Caco-2 (cell line): ENCODE results near the gene PRR20A. TPM values are rescaled to one million over a fixed set of nuclear protein-coding genes. Genes with fewer than 3 reads are reported as not detected.

ENCODE experiments used
- BruUV-seq: library from RNA; stranded (reverse); fragments of 400-500 nt; replicated peaks from 2 replicates; lab custom pipeline; 2021; lab: Mats Ljungman, UMichigan
- CTCF ChIA-PET: fragments of 300-600 bp; sonication (Branson Sonifier 250); formaldehyde crosslinking; loops from one replicate; lab custom pipeline; 2022; ENCODE audit warnings: antibody characterized with exemption; lab: Charles Lee
- POLR2A ChIA-PET: fragments of 300-600 bp; sonication (Branson Sonifier 250); formaldehyde crosslinking; loops from one replicate; lab custom pipeline; 2022; ENCODE audit warnings: antibody characterized with exemption; lab: Charles Lee
- DNase-seq, 2 experiments: peaks; one replicate each; pipeline versions ENCODE4 v3.0.0 to v3.0.0-alpha.2; 2020 to 2022
- H3K27me3 ChIP-seq: replicated peaks from 2 replicates; pipeline ENCODE4 v1.6.0; 2011; ENCODE audit warnings: low read length; ENCODE audit not compliant: control insufficient read depth, insufficient read depth
- H3K36me3 ChIP-seq: 2 replicates; pipeline ENCODE4 v1.5.1; 2011; ENCODE audit warnings: low read length; ENCODE audit not compliant: control insufficient read depth, insufficient read depth
- H3K4me1 ChIP-seq: fragments of 250-450 bp; sonication (Bioruptor Pico); 2 replicates; pipeline ENCODE4 v1.5.1; 2020; ENCODE audit warnings: mild to moderate bottlenecking
- H3K4me3 ChIP-seq: 2 replicates; pipeline ENCODE4 v1.5.1; 2011; ENCODE audit warnings: low read depth, mild to moderate bottlenecking, control low read depth, low read length
- H3K9me3 ChIP-seq: fragments of 250-450 bp; sonication (Bioruptor Pico); 2 replicates; pipeline ENCODE4 v1.5.1; 2020; ENCODE audit warnings: mild to moderate bottlenecking, moderate library complexity
- H3K27ac Mint-ChIP-seq: one replicate; pipeline ENCODE4 v1.8.0; 2022; ENCODE audit warnings: mixed read lengths; ENCODE audit not compliant: unreplicated experiment
- H3K27me3 Mint-ChIP-seq: one replicate; pipeline ENCODE4 v1.8.0; 2022; ENCODE audit warnings: mixed read lengths; ENCODE audit not compliant: insufficient read depth, unreplicated experiment
- H3K36me3 Mint-ChIP-seq: one replicate; pipeline ENCODE4 v1.8.0; 2022; ENCODE audit warnings: mild to moderate bottlenecking, mixed read lengths; ENCODE audit not compliant: insufficient read depth, unreplicated experiment
- H3K4me1 Mint-ChIP-seq: one replicate; pipeline ENCODE4 v1.8.0; 2022; ENCODE audit warnings: low read depth, mixed read lengths; ENCODE audit not compliant: unreplicated experiment
- H3K4me3 Mint-ChIP-seq: one replicate; pipeline ENCODE4 v1.8.0; 2022; ENCODE audit warnings: mild to moderate bottlenecking, moderate library complexity, mixed read lengths; ENCODE audit not compliant: unreplicated experiment
- H3K9me3 Mint-ChIP-seq: one replicate; pipeline ENCODE4 v1.8.0; 2022; ENCODE audit warnings: mixed read lengths; ENCODE audit not compliant: unreplicated experiment
- CTCF ChIP-seq, 2 experiments: fragments of 200-600 bp in 1 of 2; IDR thresholded peaks; 1 replicate in 1 of 2; 2 replicates in 1 of 2; pipeline versions ENCODE4 v1.5.1 to v1.8.0; 2011 to 2022; ENCODE audit warnings: antibody characterized with exemption in 1 of 2, control low read depth in 1 of 2, inconsistent platforms in 1 of 2, low read depth in 1 of 2, low read length in 1 of 2, mild to moderate bottlenecking in 1 of 2, moderate library complexity in 1 of 2; ENCODE audit not compliant: insufficient read depth in 1 of 2, severe bottlenecking in 1 of 2, unreplicated experiment in 1 of 2
- intact Hi-C: fragments of 100-400 bp; cut with micrococcal nuclease; formaldehyde crosslinking; loops from one replicate; pipeline ENCODE4 v1.10.0; 2022; ENCODE audit not compliant: unreplicated experiment
- total RNA-seq: library from RNA; stranded (reverse); gene quantifications from 2 replicates; pipeline ENCODE4 v1.2.3, GENCODE V29; 2022

PRR20A gene
- total RNA-seq, 1 experiment from 2014 or later: not detected

GRCh38 chr13:57128909-57129308 lies 11.8 kb upstream of the PRR20A start:
- no peak for TF ChIP-seq CTCF (IDR thresholded peaks at IDR 0.05; ENCODE audit: insufficient read depth in 1 of 2, low read depth in 1 of 2, low read length in 1 of 2, severe bottlenecking in 1 of 2, unreplicated experiment in 1 of 2)
- Mint-ChIP-seq H3K9me3 (no peaks in the 10 kb centered on the region), H3K27ac (no peak overlapping the region), H3K27me3 (no peaks in the 10 kb centered on the region), H3K36me3 (no peaks in the 10 kb centered on the region), H3K4me1 (no peaks in the 10 kb centered on the region), H3K4me3 (no peak overlapping the region)
- Histone ChIP-seq H3K9me3 (0 out of 2 replicates have a peak, but pooled peaks cover 6% of the 10 kb centered on the region), H3K27me3 (no peaks in the 10 kb centered on the region), H3K4me3 (no peak overlapping the region), H3K36me3 (no peaks in the 10 kb centered on the region), H3K4me1 (no peaks in the 10 kb centered on the region)
- CTCF ChIA-PET: no interaction called here
- no TSS peak for BruUV-seq
- intact Hi-C loops: no loop called here
- DNase-seq: no peak
- POLR2A ChIA-PET: no interaction called here

- Mint-ChIP-seq H3K27me3 (no peaks in the 10 kb centered on the region), H3K36me3 (no peaks in the 10 kb centered on the region), H3K4me1 (no peaks in the 10 kb centered on the region), H3K4me3 (no peak overlapping the region), H3K27ac (no peak overlapping the region), H3K9me3 (no peaks in the 10 kb centered on the region)
- intact Hi-C loops: no loop called here
- BruUV-seq: no TSS peak
- Histone ChIP-seq H3K27me3 (no peaks in the 10 kb centered on the region), H3K9me3 (0 out of 2 replicates have a peak, but pooled peaks cover 6% of the 10 kb centered on the region), H3K36me3 (no peaks in the 10 kb centered on the region), H3K4me1 (no peaks in the 10 kb centered on the region), H3K4me3 (no peak overlapping the region)
- TF ChIP-seq CTCF (IDR thresholded peaks at IDR 0.05; ENCODE audit: insufficient read depth in 1 of 2, low read depth in 1 of 2, low read length in 1 of 2, severe bottlenecking in 1 of 2, unreplicated experiment in 1 of 2): no peak
- no peak for DNase-seq
- ChIA-PET CTCF (no interaction called here), POLR2A (no interaction called here)
Measured at GRCh38 chr13:57136093-57136492, 4.6 kb upstream of the PRR20A start.

GRCh38 chr13:57137585-57137984 lies 3.1 kb upstream of the PRR20A start:
- ChIA-PET POLR2A (no interaction called here), CTCF (no interaction called here)
- Mint-ChIP-seq H3K27ac (no peak overlapping the region), H3K9me3 (no peaks in the 10 kb centered on the region), H3K4me3 (no peak overlapping the region), H3K4me1 (no peaks in the 10 kb centered on the region), H3K36me3 (no peaks in the 10 kb centered on the region), H3K27me3 (no peaks in the 10 kb centered on the region)
- no peaks in the 10 kb centered on the region for H3K36me3 ChIP-seq
- H3K4me1 ChIP-seq: no peaks in the 10 kb centered on the region
- intact Hi-C loops: no loop called here
- no peak for TF ChIP-seq CTCF (IDR thresholded peaks at IDR 0.05; ENCODE audit: insufficient read depth in 1 of 2, low read depth in 1 of 2, low read length in 1 of 2, severe bottlenecking in 1 of 2, unreplicated experiment in 1 of 2)
- no peaks in the 10 kb centered on the region for H3K27me3 ChIP-seq
- H3K4me3 ChIP-seq: no peak overlapping the region
- 0 out of 2 replicates have a peak, but pooled peaks cover 5% of the 10 kb centered on the region for H3K9me3 ChIP-seq
- no peak for DNase-seq
- no TSS peak for BruUV-seq
